ENCODE data around the gene NPRL2.
A peak's percentile ranks its signal among the peaks of the same experiment; 100 is the strongest.

The NPRL2 gene

DNA sequence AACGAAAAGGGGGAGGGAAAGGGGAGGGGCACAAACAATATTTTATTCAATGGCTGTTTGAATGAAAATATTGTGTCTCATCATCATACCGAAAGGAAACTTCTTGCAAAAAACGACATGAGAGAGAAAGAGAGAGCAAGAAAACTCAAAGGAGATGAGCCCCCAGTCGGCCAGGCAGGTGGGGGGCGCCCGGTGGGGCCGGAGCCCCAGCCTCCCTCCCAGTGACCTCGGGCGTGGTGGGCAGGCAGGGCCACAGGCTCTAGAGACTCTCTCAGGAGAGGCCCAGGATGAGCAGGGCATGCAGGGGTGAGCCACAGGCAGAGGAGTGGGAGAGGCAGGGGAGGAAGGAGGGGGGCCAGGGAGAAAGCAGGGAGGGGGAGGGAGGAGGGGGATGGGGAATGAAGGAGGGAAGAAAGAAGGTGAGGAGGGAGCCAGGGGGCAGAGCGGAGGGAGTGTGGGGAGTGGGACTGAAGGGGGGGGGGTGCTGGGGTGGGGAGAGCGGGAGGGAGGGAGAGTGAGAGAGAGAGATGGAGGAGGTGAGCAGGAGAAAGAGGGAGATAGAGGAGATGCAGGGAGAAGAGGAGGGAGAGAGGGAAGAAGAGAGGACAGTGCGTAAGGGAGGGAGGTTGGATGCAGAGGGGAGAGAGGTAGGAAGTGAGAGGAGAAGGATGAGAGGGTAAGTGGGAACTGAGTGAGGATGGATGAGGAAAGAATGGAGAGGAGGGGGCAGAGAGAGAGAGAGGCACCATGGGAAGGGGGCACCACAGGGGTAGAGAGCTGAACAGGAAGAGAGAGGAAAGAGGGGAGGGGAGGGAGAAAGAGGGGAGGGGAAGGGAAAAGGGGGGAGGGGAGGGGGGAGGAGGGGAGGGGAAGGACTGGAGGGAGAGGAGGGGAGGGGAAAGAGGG lies 22.8 kb upstream of the NPRL2 start:
- no peak for DNase-seq (ENCODE audit: low spot score)

DNA sequence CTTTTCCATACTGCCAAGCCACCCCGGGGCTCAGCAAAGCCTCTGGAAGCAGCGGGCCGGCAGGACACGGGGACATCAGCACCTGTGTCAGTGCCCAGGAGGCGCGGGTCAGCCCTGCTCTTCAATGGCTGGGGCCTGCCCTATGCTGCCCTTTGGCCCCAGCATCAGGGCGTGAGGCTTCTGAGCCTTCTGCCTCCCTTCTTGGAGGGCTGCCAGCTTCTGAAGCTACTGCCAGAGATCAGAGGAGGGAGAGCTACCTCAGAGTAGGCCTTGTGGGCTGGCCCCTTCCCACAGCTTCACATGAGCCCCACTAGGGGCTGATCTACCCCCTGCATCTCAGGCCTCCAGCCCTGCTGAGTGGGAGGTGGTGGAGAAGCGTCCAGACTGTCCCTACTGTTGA lies 21.8 kb upstream of the NPRL2 start:
- DNase-seq (ENCODE audit: low spot score), result no peak

DNA sequence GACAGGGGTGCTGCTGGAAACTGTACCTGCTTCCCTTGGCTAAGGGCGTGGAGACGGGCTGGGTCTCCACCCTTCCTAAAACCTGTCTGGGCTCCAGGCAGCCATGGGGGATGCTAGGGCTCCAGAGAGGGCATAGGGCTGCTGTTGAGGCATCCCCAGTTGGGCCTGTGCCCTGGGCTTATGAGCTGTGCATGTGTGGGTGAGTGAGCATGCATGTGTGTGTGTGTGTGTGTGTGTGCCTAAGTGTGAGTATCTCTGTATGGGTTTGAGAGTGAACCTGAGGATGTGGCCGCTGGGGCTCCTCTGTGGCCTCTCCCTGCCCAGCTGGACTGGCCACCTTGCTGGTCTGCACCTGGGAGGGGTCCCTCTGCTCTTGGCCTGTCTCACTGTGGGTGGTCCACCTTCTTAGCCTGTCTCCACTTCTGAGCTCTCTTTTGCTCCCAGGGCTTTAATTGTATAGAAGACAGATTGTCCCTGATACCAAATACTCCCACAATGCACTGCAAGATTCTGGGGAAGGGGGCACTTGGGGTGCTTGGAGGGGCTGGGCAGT lies 20.6 kb upstream of the NPRL2 start:
- no peak for DNase-seq (ENCODE audit: low spot score)

DNA sequence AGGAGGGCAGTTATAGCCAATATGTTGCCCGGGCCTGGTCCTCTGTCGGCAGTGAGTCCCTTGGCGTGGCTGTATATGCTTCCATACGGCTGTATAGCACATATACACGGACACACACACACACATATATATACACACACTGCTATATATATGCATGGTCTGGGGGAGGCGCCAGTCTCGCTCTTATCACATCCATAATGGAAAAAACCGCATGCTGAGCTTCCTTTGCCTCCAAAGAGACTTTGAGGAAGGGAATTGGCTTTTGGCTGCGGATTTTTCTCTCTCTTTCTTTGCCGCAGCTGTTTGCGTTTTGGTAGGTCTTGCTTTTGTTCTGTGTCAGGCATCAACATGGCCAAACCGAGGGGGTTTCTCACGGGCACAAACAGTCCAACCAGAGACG lies 20.0 kb upstream of the NPRL2 start:
- no peak for DNase-seq (ENCODE audit: low spot score)

DNA sequence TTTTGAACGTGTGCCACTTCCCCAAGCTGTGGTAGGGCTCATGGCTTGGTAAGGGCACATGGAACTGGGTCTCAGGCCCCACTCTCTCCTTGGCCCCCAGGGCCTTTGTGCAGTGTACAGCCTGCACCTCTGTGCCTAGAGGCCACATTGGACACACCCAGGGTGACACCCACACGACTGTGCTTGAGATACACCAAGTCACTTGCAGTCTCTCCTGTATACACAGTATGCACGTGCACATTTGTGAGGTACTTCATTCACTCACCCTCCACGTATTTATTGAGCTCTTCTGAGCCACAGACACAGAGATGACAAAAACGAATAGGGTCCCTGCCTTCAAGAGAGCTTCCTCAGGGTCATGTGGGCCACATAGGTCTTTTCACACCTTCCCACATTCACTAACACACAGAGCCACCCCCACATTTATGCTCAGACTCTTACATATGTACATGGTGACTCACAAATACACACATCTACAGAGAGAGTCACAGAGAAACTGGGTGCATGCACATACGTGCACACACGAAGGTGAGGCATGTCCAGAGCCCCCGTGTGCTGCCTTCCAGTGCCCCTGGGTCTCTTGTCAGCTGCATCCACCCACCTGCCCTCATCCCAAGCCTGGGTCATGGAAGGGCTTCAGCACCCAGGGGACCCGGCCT lies 18.6 kb upstream of the NPRL2 start:
- no peak for DNase-seq (ENCODE audit: low spot score)

DNA sequence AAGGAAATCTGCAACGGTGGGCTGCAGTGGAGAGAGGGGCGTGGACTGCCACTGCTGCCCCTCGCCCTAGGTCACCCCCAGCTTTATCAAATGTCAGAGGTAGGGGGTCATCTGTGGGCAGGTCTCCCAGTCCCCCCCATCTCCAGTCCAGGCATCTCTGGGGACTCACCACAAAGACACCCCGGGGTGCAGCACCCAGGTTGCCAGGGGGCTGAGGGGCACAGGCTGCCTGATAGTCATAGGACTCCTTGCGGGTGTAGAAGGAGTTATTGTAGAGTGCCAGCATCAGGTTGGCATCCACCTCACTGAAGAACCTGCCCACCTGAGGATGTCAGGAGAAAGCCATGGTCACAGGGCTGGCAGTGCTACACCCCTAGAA lies 15.3 kb upstream of the NPRL2 start:
- DNase-seq (ENCODE audit: low spot score), result no peak

DNA sequence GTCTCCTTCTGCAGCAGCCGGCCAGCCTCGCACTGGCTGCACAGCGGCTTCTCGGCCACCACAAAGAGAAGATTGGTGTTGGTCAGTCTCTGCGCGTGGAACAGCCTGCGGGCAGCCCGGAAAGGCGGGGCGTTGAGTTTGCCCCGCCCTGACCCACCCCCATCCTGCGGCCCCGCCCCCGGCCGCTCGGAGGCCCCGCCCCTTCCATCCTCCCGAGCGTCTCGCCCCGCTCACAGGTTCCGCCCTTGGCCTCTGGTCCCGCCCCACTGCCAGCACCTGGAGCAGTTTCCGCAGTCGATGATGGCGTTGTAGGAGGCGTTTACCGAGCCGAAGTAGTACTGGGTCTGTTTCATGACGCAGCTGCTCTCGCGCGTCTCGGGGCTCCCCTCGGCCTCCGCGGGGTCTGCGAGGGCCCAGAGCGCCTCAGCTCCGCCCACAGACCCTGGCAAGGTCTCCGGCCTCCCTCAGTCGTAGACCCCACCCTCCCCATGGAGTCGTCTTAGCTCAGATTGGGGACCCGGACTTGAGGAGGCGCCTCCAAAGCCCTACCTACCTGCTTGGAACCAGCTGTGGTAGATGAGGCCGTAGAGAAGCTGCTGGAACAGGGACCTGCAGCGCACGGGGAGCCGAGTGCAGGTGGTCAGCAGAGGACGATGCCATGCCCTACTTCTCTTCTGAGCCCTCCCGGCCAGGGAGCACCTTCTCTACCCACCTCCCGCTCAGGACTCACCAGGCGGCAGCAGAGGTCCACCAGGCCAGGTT lies 14.7 kb upstream of the NPRL2 start:
- peak; percentile 94 for DNase-seq (ENCODE audit: low spot score)

DNA sequence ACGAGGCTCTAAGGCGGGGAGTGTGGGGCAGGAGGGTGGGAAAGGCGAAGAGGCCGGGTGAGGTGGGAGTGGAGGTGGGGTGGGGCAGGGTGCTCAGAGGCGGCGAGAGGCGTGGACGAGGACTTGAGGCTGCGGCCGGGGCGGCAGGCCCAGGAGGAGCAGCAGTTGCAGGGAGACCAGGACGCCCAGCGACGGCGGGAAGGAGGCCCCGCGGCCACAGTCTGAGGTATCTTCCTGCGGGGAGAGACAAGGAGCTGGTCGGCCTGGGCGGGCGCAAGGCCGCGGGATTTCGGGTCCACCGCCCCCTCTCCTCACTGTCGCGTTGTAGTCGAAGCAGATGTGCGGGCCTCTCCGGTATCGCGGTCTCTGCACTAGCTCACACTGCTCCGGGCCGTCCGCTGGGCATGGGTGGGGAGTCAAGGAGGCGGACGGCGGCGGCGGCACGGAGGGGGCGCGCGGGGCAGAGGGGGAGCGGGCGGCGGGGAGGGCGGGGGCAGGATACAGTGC lies 14.1 kb upstream of the NPRL2 start:
- no peak for DNase-seq (ENCODE audit: low spot score)

DNA sequence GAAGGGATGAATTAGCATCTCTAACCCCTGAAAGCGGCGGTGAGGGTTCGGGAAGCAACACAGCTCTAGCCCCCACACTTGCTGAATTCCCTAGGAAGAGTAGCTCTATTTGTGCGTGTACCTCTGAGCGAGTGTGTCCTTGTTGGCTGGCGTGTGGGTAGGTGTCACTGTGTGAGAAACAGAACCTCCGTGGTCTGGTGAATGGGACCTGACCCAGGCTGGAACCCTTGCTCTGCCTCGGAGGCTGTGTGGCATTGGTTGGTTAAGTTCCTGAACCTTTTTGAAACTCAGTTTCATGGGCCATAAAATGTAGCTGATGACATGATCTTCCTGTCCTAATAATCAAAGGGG lies 9.2 kb upstream of the NPRL2 start:
- no peak for DNase-seq (ENCODE audit: low spot score)

DNA sequence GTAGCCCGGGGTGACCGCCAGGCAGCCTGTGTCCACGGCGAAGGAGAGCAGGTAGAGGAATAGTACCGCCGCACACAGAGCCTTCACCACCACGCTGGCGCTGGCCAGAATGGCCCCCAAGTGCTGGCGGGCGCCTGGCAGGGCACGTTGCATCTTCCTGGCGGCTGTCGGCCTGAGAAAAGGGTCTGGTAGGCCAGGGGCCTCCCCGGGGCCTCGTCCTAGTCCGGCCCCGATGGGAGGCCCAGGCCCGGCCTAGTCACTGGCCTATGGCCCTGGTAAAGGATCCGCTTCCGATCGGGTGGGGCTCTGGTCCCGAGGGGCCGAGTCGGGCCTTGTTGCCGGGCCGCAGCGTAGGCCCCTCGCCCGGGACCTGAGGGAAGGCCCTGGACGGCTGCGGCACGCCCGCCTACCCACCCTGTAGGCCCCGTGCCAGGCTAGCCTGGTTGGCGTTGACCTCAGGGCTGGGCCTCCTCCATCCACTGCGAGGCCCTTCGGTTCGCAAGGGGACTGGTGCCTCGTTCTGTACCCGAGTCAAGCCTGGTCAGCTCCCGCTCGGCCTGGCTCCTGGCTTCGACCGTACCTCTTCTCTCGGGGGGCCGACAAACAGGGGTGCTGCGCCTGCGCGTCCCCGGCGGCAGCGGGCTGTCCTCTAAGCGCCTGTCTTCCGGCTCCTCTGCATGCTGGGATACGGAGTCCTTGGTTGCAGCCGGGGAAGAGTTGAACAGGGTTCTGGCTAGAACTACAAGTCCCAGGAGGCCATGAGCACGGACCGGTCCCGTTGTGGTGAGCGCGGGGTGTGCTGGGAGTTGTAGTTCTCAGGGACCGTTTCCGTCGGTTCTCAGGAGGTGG lies 8.6 kb upstream of the NPRL2 start, which contains the start of gene TMEM115:
Gene TMEM115 (minus strand): TSS at position 611 of the 849 bp plus-strand sequence. CDS start 458 bp downstream, at position 153.
- DNase-seq (ENCODE audit: low spot score), result peak; percentile 98

DNA sequence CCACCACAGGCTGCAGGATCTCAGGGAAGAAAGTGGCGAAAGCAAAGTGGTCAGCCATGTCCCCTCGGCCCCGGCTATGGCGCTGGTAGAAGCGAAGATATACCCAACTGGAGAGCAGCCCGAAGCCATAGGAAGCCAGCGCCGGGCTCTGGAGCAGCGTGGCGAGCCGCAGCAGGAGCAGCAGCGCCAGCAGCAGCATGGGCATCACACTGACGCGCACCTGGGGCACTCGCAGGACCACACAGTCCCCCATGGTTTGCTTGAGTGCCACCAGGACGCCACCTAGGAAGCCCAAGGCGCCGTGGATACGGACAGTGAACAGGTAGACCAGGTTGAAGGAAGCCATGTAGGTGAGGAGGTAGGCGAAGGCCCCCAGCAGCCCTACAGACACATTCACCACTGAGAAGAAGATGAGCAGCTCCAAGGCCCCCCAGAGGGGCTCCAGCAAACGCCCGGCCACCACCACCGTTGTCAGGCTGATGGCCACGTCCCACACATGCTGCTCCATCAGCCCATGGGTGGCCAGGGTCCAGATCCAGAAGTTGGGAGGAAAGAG lies 7.9 kb upstream of the NPRL2 start:
- DNase-seq (ENCODE audit: low spot score), result no peak

DNA sequence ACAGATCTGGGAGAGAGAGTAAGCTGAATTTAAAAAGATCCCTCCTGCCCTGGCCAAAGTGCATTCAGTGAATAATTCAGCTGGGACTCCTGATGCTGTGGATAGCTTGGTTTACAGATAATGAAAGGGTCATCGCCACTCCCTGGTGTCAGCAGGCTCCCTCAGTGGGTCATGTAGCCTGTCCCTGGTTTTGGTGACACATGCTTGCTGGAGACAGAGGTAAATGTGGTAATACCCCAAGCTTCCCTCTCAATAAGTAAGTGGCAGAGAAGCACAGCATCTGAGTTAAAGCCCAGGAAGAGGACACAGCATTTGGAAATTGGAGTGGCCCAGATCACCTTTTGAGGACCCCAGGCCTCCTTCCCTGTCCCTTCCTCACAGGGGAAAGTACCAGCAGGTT lies 6.9 kb upstream of the NPRL2 start:
- DNase-seq (ENCODE audit: low spot score), result no peak

DNA sequence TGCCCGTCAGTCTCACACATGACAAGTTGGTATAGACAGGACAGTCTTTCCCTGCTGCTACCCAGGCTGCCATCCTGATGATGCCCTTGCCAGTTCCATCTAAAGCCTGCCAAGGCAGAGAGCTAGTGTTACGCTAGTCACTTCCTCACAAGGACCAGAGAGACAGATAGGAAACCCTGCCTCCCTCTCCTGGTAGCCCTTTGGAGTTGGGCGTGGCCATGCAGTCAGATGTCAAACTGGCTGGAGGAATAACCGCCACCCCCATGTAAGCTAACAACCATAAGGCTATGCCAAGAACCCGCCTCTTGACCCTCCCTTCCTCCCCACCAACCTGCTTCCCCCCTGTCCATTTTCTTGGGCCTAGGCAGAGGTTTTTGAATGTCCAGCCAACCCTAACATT lies 6.0 kb upstream of the NPRL2 start:
- no peak for DNase-seq (ENCODE audit: low spot score)

DNA sequence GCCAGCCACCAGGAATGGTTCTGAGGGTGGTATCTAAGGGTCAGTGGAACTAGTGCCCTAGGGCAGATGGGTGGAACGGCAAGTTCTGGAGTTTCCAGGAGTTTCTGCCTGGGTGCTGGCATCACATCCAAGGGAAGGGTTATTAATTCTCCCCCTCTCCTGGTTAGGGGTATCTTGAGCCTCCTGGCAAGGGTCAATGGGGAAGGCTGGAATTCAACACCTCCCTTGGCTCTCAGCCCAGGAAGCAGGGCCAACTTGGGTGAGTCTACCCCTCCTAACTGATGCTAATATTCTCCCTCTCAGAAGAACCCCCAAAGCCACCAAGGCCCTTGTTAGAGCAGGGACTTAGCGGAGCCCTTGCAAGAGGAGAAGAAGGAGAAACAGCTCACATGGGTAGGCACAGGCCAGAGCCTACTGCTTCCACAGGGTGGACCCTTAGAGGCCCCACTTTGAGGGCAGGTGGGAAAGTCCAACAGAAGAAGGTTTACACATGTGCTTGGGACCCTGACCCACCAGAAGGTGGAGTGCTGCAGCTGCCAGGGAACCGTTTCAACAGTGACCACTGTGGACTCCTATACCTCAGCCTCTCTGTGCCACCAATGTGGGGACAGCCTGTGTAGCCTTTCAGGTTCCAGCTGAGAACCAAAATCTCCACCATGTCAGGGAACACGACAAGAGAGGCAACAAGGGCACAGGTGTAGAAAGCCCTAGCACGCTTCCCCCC lies 5.4 kb upstream of the NPRL2 start:
- no peak for DNase-seq (ENCODE audit: low spot score)

DNA sequence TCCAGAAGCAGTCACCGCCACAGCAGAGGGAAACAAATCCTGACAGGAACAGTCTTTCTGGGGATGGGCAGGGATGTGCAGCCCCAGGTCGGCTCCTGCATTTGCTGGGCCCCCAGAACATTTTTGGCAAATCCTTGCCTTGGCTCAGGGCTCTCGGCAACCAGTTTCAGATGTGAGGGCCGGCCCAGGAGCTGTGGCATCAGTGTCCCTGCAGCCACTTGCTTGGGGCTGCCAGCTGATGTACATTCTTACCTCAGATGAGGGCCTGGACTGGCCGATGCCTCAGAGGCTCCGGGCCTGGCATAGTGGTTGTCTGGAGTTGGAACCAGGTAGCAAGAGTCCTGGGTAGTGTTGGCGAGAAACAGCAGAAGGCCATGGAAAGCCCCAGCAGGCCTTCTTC lies 4.3 kb upstream of the NPRL2 start:
- DNase-seq (ENCODE audit: low spot score), result no peak

DNA sequence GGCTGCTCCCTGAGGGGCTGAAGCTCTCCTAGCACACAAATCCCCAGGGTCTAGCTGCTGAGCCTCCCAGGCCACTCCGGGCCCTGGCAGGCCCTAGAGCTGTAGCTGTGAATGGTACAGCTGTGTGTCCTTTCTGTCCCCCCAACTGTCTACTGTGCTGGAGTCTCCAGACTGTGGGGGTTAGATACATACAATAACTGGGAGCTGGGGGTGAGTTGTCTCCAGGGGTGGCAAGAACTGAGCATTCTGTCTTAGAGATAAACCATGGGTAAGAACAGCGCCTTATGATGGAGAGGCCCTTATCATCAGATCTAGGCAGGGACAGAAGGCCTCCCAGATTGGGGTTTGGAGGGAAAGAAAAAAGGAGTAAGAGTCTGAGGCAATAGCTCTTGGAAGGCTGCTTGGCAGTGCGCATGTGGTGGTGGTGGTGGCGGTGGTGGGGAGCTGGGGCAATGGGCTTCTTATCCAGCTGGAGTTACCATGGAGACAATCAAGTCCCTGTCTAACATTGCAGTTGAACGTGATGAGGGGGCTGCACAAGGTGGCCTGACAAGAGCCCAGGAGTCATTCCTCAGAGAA lies 3.7 kb upstream of the NPRL2 start:
- no peak for DNase-seq (ENCODE audit: low spot score)

DNA sequence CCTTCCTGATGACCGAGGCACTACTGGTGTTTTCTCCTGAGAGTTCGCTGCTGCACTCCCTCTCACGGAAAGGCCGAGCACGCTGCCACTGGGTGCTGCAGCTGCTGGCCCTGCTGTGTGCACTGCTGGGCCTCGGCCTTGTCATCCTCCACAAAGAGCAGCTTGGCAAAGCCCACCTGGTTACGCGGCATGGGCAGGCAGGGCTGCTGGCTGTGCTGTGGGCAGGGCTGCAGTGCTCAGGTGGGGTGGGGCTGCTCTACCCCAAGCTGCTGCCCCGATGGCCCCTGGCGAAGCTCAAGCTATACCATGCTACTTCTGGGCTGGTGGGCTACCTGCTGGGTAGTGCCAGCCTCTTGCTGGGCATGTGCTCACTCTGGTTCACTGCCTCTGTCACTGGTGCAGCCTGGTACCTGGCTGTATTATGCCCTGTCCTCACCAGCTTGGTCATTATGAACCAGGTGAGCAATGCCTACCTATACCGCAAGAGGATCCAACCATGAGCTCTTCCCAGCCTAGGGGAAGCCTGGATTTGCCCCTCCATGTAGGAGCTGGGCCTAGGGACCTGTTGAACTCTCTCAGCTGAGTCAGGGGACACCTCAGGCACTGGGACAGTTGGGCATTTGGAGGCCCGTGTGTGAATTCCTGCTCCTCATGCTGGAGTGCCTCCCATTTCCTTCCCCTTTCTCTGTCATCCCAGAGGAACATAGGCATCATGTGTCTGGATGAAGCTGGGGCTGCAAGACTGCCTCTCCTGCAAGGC lies 2.9 kb upstream of the NPRL2 start:
- DNase-seq (ENCODE audit: low spot score), result no peak

DNA sequence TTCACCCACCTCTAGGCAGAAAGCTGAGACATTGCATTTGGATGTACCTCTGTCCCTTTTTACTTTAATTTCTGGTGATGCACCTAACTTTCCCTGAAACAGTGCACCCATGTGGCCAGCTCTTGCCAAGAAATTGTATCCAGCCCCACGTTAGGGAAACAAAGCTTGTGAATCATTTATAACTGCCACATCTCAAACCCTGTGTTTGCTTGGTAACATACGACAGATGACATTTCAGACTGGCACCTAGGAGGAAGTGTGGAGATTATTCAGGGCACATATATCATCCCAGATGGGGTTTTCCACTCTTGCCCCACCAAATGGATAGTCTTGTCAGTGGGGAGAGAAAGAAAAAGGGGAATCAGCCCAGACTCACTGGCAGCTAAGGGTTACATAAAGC lies 2.2 kb upstream of the NPRL2 start:
- DNase-seq (ENCODE audit: low spot score), result no peak

DNA sequence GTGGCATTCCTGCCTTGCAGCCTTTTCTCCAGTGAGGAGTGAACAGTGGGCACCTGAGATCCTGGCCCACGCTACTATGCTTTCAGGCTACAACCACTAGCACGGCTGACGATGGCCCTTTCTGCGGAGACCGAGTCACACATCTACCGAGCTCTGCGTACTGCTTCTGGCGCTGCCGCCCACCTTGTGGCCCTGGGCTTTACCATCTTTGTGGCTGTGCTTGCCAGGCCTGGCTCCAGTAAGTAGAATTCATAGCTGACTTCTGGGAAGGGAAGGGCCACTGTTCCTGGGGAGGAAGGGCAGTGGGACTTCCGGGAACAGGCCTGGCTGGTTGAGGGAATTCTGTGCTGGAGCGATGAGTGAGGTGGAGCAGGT lies 735 bp upstream of the NPRL2 start:
- DNase-seq (ENCODE audit: low spot score), result no peak

DNA sequence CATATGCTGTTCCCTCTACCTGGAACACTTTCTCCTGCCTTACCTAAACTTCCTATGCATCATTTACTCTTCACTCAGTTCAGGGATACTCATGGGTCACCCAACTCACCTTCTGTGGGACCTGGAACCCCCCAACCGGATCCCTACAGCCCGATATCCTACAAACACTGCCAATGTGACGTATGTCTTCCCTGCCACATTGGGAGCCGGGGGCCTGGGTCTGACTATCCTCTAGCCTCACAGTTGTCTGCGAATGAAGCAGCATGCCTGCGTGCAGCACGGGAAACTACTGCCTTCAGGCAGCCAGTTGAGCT lies 405 bp downstream of the NPRL2 start:
- no peak for DNase-seq (ENCODE audit: low spot score)

Data from CD4-positive, alpha-beta T cell treated with Interleukin-6 at 100 ng/mL for 8 hours (primary cell).